HepG2 (cell line): Measurements from ENCODE around the gene CIBAR2. TPM values are rescaled to one million over a fixed set of nuclear protein-coding genes. Genes with fewer than 3 reads are reported as not detected.

Experiments
- AKAP8 ChIP-seq: sonication (generic); formaldehyde crosslinking; IDR thresholded peaks from 2 replicates; pipeline ENCODE4 v1.5.1; 2020; ENCODE audit warnings: mild to moderate bottlenecking, missing genetic modification reagents
- GLI4 ChIP-seq: sonication (generic); formaldehyde crosslinking; IDR thresholded peaks from 2 replicates; pipeline ENCODE4 v1.5.1; 2020; ENCODE audit warnings: missing genetic modification reagents, mild to moderate bottlenecking, moderate library complexity, borderline replicate concordance
- HNF1B ChIP-seq: sonication (generic); formaldehyde crosslinking; IDR thresholded peaks from 2 replicates; pipeline ENCODE4 v1.5.1; 2020; ENCODE audit warnings: mild to moderate bottlenecking, moderate library complexity, missing genetic modification reagents
- HOXA9 ChIP-seq: sonication (generic); formaldehyde crosslinking; IDR thresholded peaks from 2 replicates; pipeline ENCODE4 v1.8.1; 2022; ENCODE audit warnings: missing genetic modification reagents, mild to moderate bottlenecking, moderate library complexity, borderline replicate concordance
- IRF9 ChIP-seq: sonication (generic); formaldehyde crosslinking; IDR thresholded peaks from 2 replicates; pipeline ENCODE4 v1.8.0; 2022; ENCODE audit warnings: missing genetic modification reagents, mild to moderate bottlenecking, borderline replicate concordance
- KDM6A ChIP-seq: IDR thresholded peaks from 2 replicates; pipeline ENCODE4 v1.6.1; 2016; ENCODE audit warnings: low read depth
- MBD4 ChIP-seq: IDR thresholded peaks from 2 replicates; pipeline ENCODE4 v1.6.1; 2012; ENCODE audit warnings: low read length, inconsistent platforms, borderline replicate concordance
- MYNN ChIP-seq: sonication (generic); formaldehyde crosslinking; IDR thresholded peaks from 2 replicates; pipeline ENCODE4 v1.4.0; 2020; ENCODE audit warnings: mild to moderate bottlenecking, low read depth, missing genetic modification reagents
- NR1H2 ChIP-seq: sonication (generic); formaldehyde crosslinking; IDR thresholded peaks from 2 replicates; pipeline ENCODE4 v1.8.1; 2022; ENCODE audit warnings: low read depth, missing genetic modification reagents, borderline replicate concordance
- NR2F6 ChIP-seq, 2 experiments: IDR thresholded peaks; 2 replicates each; pipeline ENCODE4 v1.6.1; 2016; ENCODE audit warnings: antibody characterized with exemption in 1 of 2, mild to moderate bottlenecking in 1 of 2
- PHF21A ChIP-seq: sonication (generic); formaldehyde crosslinking; IDR thresholded peaks from 2 replicates; pipeline ENCODE4 v1.5.0; 2020; ENCODE audit warnings: mild to moderate bottlenecking, missing genetic modification reagents
- RXRA ChIP-seq: sonication (generic); formaldehyde crosslinking; IDR thresholded peaks from 2 replicates; pipeline ENCODE4 v1.5.1; 2020; ENCODE audit warnings: missing genetic modification reagents
- SP140L ChIP-seq: sonication (generic); formaldehyde crosslinking; IDR thresholded peaks from 2 replicates; pipeline ENCODE4 v1.4.0; 2020; ENCODE audit warnings: missing genetic modification reagents, borderline replicate concordance
- SP4 ChIP-seq: sonication (generic); formaldehyde crosslinking; IDR thresholded peaks from 2 replicates; pipeline ENCODE4 v1.8.1; 2023; ENCODE audit warnings: mild to moderate bottlenecking, missing genetic modification reagents
- SRF ChIP-seq: IDR thresholded peaks from 2 replicates; pipeline ENCODE4 v1.6.1; 2011; ENCODE audit warnings: mild to moderate bottlenecking, low read depth, low read length, moderate library complexity
- TAF15 ChIP-seq: fragments of 200-400 bp; formaldehyde crosslinking; IDR thresholded peaks from one replicate; pipeline ENCODE4 v1.6.1; 2018; ENCODE audit warnings: mild to moderate bottlenecking, low read depth, low read length; ENCODE audit not compliant: poor library complexity, severe bottlenecking
- ZBTB25 ChIP-seq: IDR thresholded peaks from 2 replicates; pipeline ENCODE4 v1.6.1; 2018; ENCODE audit warnings: missing genetic modification reagents
- ZBTB42 ChIP-seq: sonication (generic); formaldehyde crosslinking; IDR thresholded peaks from 2 replicates; pipeline ENCODE4 v1.5.0; 2020; ENCODE audit warnings: mild to moderate bottlenecking, missing genetic modification reagents
- ZBTB7B ChIP-seq: sonication (generic); formaldehyde crosslinking; IDR thresholded peaks from 2 replicates; pipeline ENCODE4 v1.4.0; 2020; ENCODE audit warnings: missing genetic modification reagents
- ZFP36L1 ChIP-seq: sonication (generic); formaldehyde crosslinking; IDR thresholded peaks from 2 replicates; pipeline ENCODE4 v1.8.0; 2022; ENCODE audit warnings: mild to moderate bottlenecking, missing genetic modification reagents, moderate library complexity
- ZNF264 ChIP-seq: sonication (generic); formaldehyde crosslinking; IDR thresholded peaks from 2 replicates; pipeline ENCODE4 v1.4.0; 2020; ENCODE audit warnings: missing genetic modification reagents
- ZNF329 ChIP-seq: sonication (generic); formaldehyde crosslinking; IDR thresholded peaks from 2 replicates; pipeline ENCODE4 v1.9.0; 2021; ENCODE audit warnings: low read depth, mild to moderate bottlenecking, missing genetic modification reagents
- ZNF383 ChIP-seq: sonication (generic); formaldehyde crosslinking; IDR thresholded peaks from 2 replicates; pipeline ENCODE4 v1.4.0; 2020; ENCODE audit warnings: missing genetic modification reagents, mild to moderate bottlenecking, borderline replicate concordance
- ZNF615 ChIP-seq: sonication (generic); formaldehyde crosslinking; IDR thresholded peaks from 2 replicates; pipeline ENCODE4 v1.5.0; 2020; ENCODE audit warnings: mild to moderate bottlenecking, missing genetic modification reagents, borderline replicate concordance
- ZNF749 ChIP-seq: sonication (generic); formaldehyde crosslinking; IDR thresholded peaks from 2 replicates; pipeline ENCODE4 v1.8.0; 2022; ENCODE audit warnings: mild to moderate bottlenecking, missing genetic modification reagents, moderate library complexity, borderline replicate concordance
- polyA plus RNA-seq, 8 experiments: library from polyadenylated mRNA; depleted of rRNA in 3 of 8; stranded (reverse) in 7 of 8; unstranded in 1 of 8; fragments of >200 nt; fragmentation: Illumina TruSeq in 4 of 8; extraction: Trizol in 4 of 8; gene quantifications; 2 replicates each; pipeline versions ENCODE4 v1.2.1 to v1.2.3, GENCODE V29; 2011 to 2016; ENCODE audit warnings: low read depth in 4 of 8, missing spikeins in 1 of 8, mixed read lengths in 1 of 8; ENCODE audit not compliant: insufficient read depth in 1 of 8
- total RNA-seq, 5 experiments: library from RNA; depleted of rRNA; stranded (reverse); fragments of >200 nt; fragmentation: Illumina TruSeq; extraction: Trizol; gene quantifications; 2 replicates each; pipeline ENCODE4 v1.2.3, GENCODE V29; 2016; ENCODE audit warnings: low read depth in 1 of 5
- TF ChIP-seq, protein P1 (sequence below): sonication (generic); formaldehyde crosslinking; IDR thresholded peaks from 2 replicates; pipeline ENCODE4 v1.8.1; 2022; ENCODE audit warnings: mild to moderate bottlenecking, missing genetic modification reagents

CIBAR2 gene
- total and polyA plus RNA-seq, 2 of the 13 experiments (the other 11 are each of a cell fraction or from before 2014, with no cell fraction given): not detected

GRCh38 chr16:85136702-85137322 lies 24.5 kb upstream of the CIBAR2 start (continued):
- TF ChIP-seq RXRA (CRISPR knock-in tag) (peak; percentile 68), ZNF615 (CRISPR knock-in tag) (peak; percentile 83; the same call in 1 of the 2 replicates), IRF9 (peak; percentile 78), ZBTB7B (CRISPR knock-in tag) (peak; percentile 41), HOXA9 (CRISPR knock-in tag) (peak; percentile 66), NR1H2 (CRISPR knock-in tag) (no peak; the same call in 1 of the 2 replicates), KDM6A (CRISPR knock-in tag) (no peak), ZNF749 (no peak; the same call in 1 of the 2 replicates), ZNF264 (CRISPR knock-in tag) (peak; percentile 94), SP4 (CRISPR knock-in tag) (peak; percentile 71; the same call in 1 of the 2 replicates), NR2F6 (IDR thresholded peaks at IDR 0.05) (peak; percentile 68), NR2F6 (CRISPR knock-in tag; IDR thresholded peaks at IDR 0.05) (peak; percentile 88), ZBTB42 (CRISPR knock-in tag) (no peak), HNF1B (CRISPR knock-in tag) (peak; percentile 56; the same call in 1 of the 2 replicates), AKAP8 (CRISPR knock-in tag) (no peak), ZBTB25 (CRISPR knock-in tag) (0 out of 2 replicates have a peak, but pooled peaks have one; percentile 46), PHF21A (peak; percentile 99), ZFP36L1 (CRISPR knock-in tag) (no peak; the same call in none of the 2 replicates), MYNN (CRISPR knock-in tag) (no peak), ZNF383 (CRISPR knock-in tag) (0 out of 2 replicates have a peak, but pooled peaks have one; percentile 21), ZNF329 (peak; percentile 19; the same call in 1 of the 2 replicates), MBD4 (no peak), SRF (no peak), GLI4 (CRISPR knock-in tag) (no peak), TAF15 (no peak), SP140L (peak; percentile 83; the same call in 1 of the 2 replicates)
- TF ChIP-seq, protein P1, sequence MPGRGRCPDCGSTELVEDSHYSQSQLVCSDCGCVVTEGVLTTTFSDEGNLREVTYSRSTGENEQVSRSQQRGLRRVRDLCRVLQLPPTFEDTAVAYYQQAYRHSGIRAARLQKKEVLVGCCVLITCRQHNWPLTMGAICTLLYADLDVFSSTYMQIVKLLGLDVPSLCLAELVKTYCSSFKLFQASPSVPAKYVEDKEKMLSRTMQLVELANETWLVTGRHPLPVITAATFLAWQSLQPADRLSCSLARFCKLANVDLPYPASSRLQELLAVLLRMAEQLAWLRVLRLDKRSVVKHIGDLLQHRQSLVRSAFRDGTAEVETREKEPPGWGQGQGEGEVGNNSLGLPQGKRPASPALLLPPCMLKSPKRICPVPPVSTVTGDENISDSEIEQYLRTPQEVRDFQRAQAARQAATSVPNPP (CRISPR knock-in tag): peak; percentile 95
